Mononuclear cell (primary cell): ENCODE measurements around the gene MSRB1. TPM values are rescaled to one million over a fixed set of nuclear protein-coding genes. Genes with fewer than 3 reads are reported as not detected.

Experiments used
- H3K27me3 ChIP-seq: 2 replicates; pipeline ENCODE4 v1.6.0; 2011; ENCODE audit warnings: low read length, control low read depth; ENCODE audit not compliant: insufficient read depth
- H3K4me1 ChIP-seq: 2 replicates; pipeline ENCODE4 v1.5.1; 2011; ENCODE audit warnings: mild to moderate bottlenecking, low read length, control low read depth; ENCODE audit not compliant: insufficient read depth
- H3K4me3 ChIP-seq: 2 replicates; pipeline ENCODE4 v1.5.1; 2011; ENCODE audit warnings: mild to moderate bottlenecking, low read length, moderate library complexity
- H3K9me3 ChIP-seq: 2 replicates; pipeline ENCODE4 v1.5.1; 2011; ENCODE audit warnings: low read depth, mild to moderate bottlenecking, control low read depth, low read length
- total RNA-seq: library from RNA; depleted of rRNA; stranded (reverse); fragments of >200 nt; gene quantifications from one replicate; pipeline ENCODE4 v1.2.3, GENCODE V29; 2012

Gene MSRB1
- total RNA-seq, 1 donor, result 5.8 TPM

- no peaks in the 10 kb centered on the region for H3K4me1 ChIP-seq
- H3K4me3 ChIP-seq, result no peak overlapping the region
Observed at GRCh38 chr16:1895068-1895467, 47.9 kb downstream of the MSRB1 start.

DNA sequence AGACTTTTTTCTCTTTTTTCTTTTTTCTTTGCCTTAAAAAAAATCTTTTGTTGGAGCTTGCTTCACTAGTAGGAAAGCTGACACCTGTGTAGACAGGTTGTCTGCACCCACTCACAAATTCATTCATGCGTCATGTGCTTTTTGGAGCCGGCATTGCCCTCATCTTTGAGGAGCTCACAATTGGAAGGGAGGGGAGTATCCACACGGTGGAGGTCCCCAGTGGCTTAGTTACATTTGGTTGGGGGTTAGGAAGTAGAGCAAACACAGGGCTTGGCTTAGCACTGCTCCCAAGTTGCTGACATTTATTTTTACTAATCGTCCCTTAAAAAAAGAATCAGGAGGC, 52.3 kb downstream of the MSRB1 start:
- Histone ChIP-seq H3K27me3 (no peaks in the 10 kb centered on the region), H3K4me1 (no peaks in the 10 kb centered on the region), H3K4me3 (no peak overlapping the region), H3K9me3 (no peaks in the 10 kb centered on the region)

More at GRCh38 chr16:1895068-1895467, 47.9 kb downstream of the MSRB1 start:
- Histone ChIP-seq H3K27me3 (no peaks in the 10 kb centered on the region), H3K9me3 (no peaks in the 10 kb centered on the region)

DNA sequence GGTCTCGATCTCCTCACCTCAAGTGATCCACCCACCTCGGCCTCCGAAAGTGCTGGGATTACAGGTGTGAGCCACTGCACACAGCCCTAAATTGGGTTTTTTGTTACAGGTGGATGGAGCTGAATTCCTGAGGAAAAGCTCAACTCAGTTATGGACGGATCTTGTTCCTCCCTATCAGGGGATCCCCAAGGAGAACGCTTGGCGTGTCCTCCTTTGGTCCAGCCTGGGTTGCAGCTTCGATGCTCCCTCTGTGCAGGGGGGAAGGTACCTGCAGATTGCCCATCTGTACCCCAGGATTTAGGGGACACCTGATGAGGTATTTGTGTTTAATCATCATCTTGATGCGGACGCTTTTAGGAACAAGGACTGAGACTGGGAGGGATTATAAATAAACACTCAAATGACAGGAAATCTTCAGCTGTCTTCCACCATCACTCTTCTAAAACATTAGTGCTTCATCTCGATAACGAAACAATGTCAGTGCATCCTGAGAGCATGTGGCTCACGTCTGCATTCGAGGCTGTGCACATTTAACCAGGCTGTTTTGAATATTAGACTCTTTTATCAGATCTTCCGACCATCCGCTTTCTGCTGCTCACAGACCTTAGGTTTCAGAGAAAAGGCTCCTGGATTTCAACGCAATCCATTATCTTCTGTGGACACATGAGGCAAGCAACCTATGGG, 52.8 kb downstream of the MSRB1 start:
- H3K27me3 ChIP-seq, result no peaks in the 10 kb centered on the region
- no peaks in the 10 kb centered on the region for H3K4me1 ChIP-seq
- H3K4me3 ChIP-seq, result no peak overlapping the region
- H3K9me3 ChIP-seq, result no peaks in the 10 kb centered on the region

Other genes starting within 250 kb of the MSRB1 start
- gene MAPK8IP3, start 237.0 kb downstream of the MSRB1 start, total RNA-seq, result 135 TPM
- gene NME3, start 171.7 kb downstream of the MSRB1 start, total RNA-seq, result 17.6 TPM
- gene EME2, start 170.4 kb downstream of the MSRB1 start, total RNA-seq, result 13.3 TPM
- 17.1 TPM for gene MRPS34, start 170.1 kb downstream of the MSRB1 start, total RNA-seq
- gene SPSB3, start 160.6 kb downstream of the MSRB1 start, total RNA-seq, result 40.0 TPM
- gene NUBP2, start 160.2 kb downstream of the MSRB1 start, total RNA-seq, result 26.2 TPM
- 0.63 TPM for gene IGFALS, start 149.5 kb downstream of the MSRB1 start, total RNA-seq
- gene HAGH, start 116.4 kb downstream of the MSRB1 start, total RNA-seq, result 14.3 TPM
- gene FAHD1, start 116.0 kb downstream of the MSRB1 start, total RNA-seq, result 7.0 TPM
- gene MEIOB, start 71.0 kb downstream of the MSRB1 start, total RNA-seq, result not detected
- gene HS3ST6, start 24.8 kb downstream of the MSRB1 start, total RNA-seq, result not detected
- gene RPL3L, start 11.5 kb upstream of the MSRB1 start, total RNA-seq, result not detected
- gene NDUFB10, start 16.3 kb upstream of the MSRB1 start, total RNA-seq, result 57.1 TPM
- 2,256 TPM for gene RPS2, start 21.6 kb upstream of the MSRB1 start, total RNA-seq
- not detected for gene RNF151, start 23.7 kb upstream of the MSRB1 start, total RNA-seq
- gene TBL3, start 28.9 kb upstream of the MSRB1 start, total RNA-seq, result 6.4 TPM
- gene NOXO1, start 38.3 kb upstream of the MSRB1 start, total RNA-seq, result not detected
- 9.0 TPM for gene GFER, start 41.0 kb upstream of the MSRB1 start, total RNA-seq
- gene SYNGR3, start 46.8 kb upstream of the MSRB1 start, total RNA-seq, result 2.9 TPM
- gene ZNF598, start 66.6 kb upstream of the MSRB1 start, total RNA-seq, result 18.6 TPM
- not detected for gene NPW, start 76.6 kb upstream of the MSRB1 start, total RNA-seq
- 0.84 TPM for gene NHERF2, start 83.7 kb upstream of the MSRB1 start, total RNA-seq
- gene NTHL1, start 104.6 kb upstream of the MSRB1 start, total RNA-seq, result 3.1 TPM
- gene TSC2, start 104.8 kb upstream of the MSRB1 start, total RNA-seq, result 28.3 TPM
- gene PKD1, start 192.7 kb upstream of the MSRB1 start, total RNA-seq, result 49.6 TPM
- not detected for gene RAB26, start 205.4 kb upstream of the MSRB1 start, total RNA-seq
- gene TRAF7, start 212.6 kb upstream of the MSRB1 start, total RNA-seq, result 17.9 TPM